H1 (cell line): ENCODE measurements around the gene EMD. TPM values are rescaled to one million over a fixed set of nuclear protein-coding genes. Genes with fewer than 3 reads are reported as not detected.

Experiments
- CTCF ChIA-PET: fragments of 300-600 bp; sonication (Branson Sonifier 250); formaldehyde crosslinking; loops from one replicate; lab custom pipeline; 2021; ENCODE audit not compliant: partially characterized antibody; lab: Charles Lee
- POLR2A ChIA-PET: fragments of 300-600 bp; sonication (Branson Sonifier 250); formaldehyde crosslinking; loops from one replicate; lab custom pipeline; 2021; ENCODE audit warnings: inconsistent platforms; ENCODE audit not compliant: partially characterized antibody; lab: Charles Lee
- DNase-seq, 2 experiments: peaks; one replicate each; pipeline versions ENCODE4 v3.0.0 to v3.0.0-alpha.2; 2010 to 2022; ENCODE audit warnings: low spot score in 2 of 2, low read depth in 1 of 2, mixed read lengths in 1 of 2
- FAIRE-seq: peaks from 2 replicates; lab custom pipeline; 2011; peaks lifted over from hg19 to GRCh38; lab: Jason Lieb, UNC
- H2AFZ ChIP-seq: 2 replicates; pipeline ENCODE4 v1.8.1; 2012; ENCODE audit warnings: low read length, inconsistent platforms
- H2AK5ac ChIP-seq: 2 replicates; pipeline ENCODE4 v1.6.1; 2013; ENCODE audit warnings: low read depth, low read length
- H2BK120ac ChIP-seq: replicated peaks from 2 replicates; pipeline ENCODE3; 2013; ENCODE audit warnings: low read depth, low read length, inconsistent platforms
- H2BK12ac ChIP-seq: 2 replicates; pipeline ENCODE4 v1.6.1; 2013; ENCODE audit warnings: low read depth, low read length
- H2BK15ac ChIP-seq: 2 replicates; pipeline ENCODE4 v1.6.1; 2013; ENCODE audit warnings: low read length
- H2BK20ac ChIP-seq: 2 replicates; pipeline ENCODE4 v1.6.1; 2013; ENCODE audit warnings: low read length
- H2BK5ac ChIP-seq: 2 replicates; pipeline ENCODE4 v1.6.1; 2013; ENCODE audit warnings: low read depth, low read length
- H3K14ac ChIP-seq: 2 replicates; pipeline ENCODE4 v1.6.1; 2013; ENCODE audit warnings: inconsistent platforms; ENCODE audit not compliant: insufficient read length
- H3K18ac ChIP-seq: 2 replicates; pipeline ENCODE4 v1.6.1; 2013; ENCODE audit warnings: low read length; ENCODE audit errors: extremely low read depth
- H3K23ac ChIP-seq: 2 replicates; pipeline ENCODE4 v1.6.1; 2013; ENCODE audit warnings: inconsistent platforms; ENCODE audit not compliant: insufficient read length
- H3K23me2 ChIP-seq: 2 replicates; pipeline ENCODE4 v1.6.1; 2013; ENCODE audit warnings: low read depth, low read length
- H3K27ac ChIP-seq: 2 replicates; pipeline ENCODE4 v1.6.1; 2011; ENCODE audit warnings: low read depth, low read length, inconsistent platforms
- H3K27me3 ChIP-seq, 4 experiments: replicated peaks in 1 of 4; 1 replicate in 1 of 4; 2 replicates in 3 of 4; pipeline versions ENCODE4 v1.6.1 to v1.8.1; 2011 to 2013; ENCODE audit warnings: low read length in 3 of 4, mild to moderate bottlenecking in 3 of 4, inconsistent platforms in 2 of 4, mixed read lengths in 2 of 4, moderate library complexity in 1 of 4; ENCODE audit not compliant: control insufficient read depth in 3 of 4, insufficient read depth in 3 of 4; ENCODE audit errors: extremely low read depth in 1 of 4
- H3K36me3 ChIP-seq, 4 experiments: 2 replicates each; pipeline versions ENCODE4 v1.6.1 to v1.8.1; 2011 to 2013; ENCODE audit warnings: mild to moderate bottlenecking in 4 of 4, low read length in 3 of 4, moderate library complexity in 2 of 4, control low read depth in 1 of 4, inconsistent platforms in 1 of 4; ENCODE audit not compliant: insufficient read depth in 4 of 4, control insufficient read depth in 2 of 4
- H3K4ac ChIP-seq: replicated peaks from 2 replicates; pipeline ENCODE3; 2013; ENCODE audit warnings: low read length, low read depth, mixed read lengths, inconsistent platforms; ENCODE audit not compliant: insufficient read length
- H3K4me1 ChIP-seq, 4 experiments: replicated peaks in 1 of 4; 1 replicate in 1 of 4; 2 replicates in 3 of 4; pipeline versions ENCODE4 v1.6.1 to v1.8.1; 2011 to 2013; ENCODE audit warnings: low read length in 3 of 4, inconsistent platforms in 2 of 4, mixed read lengths in 1 of 4; ENCODE audit not compliant: insufficient read depth in 4 of 4, control insufficient read depth in 3 of 4
- H3K4me2 ChIP-seq, 2 experiments: 2 replicates each; pipeline versions ENCODE4 v1.6.1 to v1.8.1; 2011 to 2013; ENCODE audit warnings: low read depth in 2 of 2, low read length in 2 of 2, control low read depth in 1 of 2, inconsistent platforms in 1 of 2, mild to moderate bottlenecking in 1 of 2; ENCODE audit not compliant: insufficient read depth in 1 of 2
- H3K4me3 ChIP-seq, 4 experiments: fragments of 200-600, 300-600 bp in 1 of 4; sonication (generic), shearing (Covaris generic), sonication (Bioruptor Twin) in 1 of 4; 2 replicates each; pipeline versions ENCODE4 v1.5.1 to v1.8.1; 2011 to 2016; ENCODE audit warnings: low read length in 4 of 4, low read depth in 3 of 4, control low read depth in 2 of 4, inconsistent platforms in 2 of 4, mild to moderate bottlenecking in 2 of 4, mixed read lengths in 1 of 4, moderate library complexity in 1 of 4; ENCODE audit not compliant: insufficient read depth in 2 of 4; ENCODE audit errors: extremely low read depth in 1 of 4
- H3K56ac ChIP-seq: replicated peaks from 2 replicates; pipeline ENCODE3; 2013; ENCODE audit warnings: low read depth, mild to moderate bottlenecking, mixed read lengths, low read length, inconsistent platforms; ENCODE audit not compliant: insufficient read length
- H3K79me1 ChIP-seq: 2 replicates; pipeline ENCODE4 v1.6.1; 2013; ENCODE audit warnings: low read depth, low read length, control low read depth
- H3K79me2 ChIP-seq, 2 experiments: 2 replicates each; pipeline versions ENCODE4 v1.6.1 to v1.8.1; 2012 to 2013; ENCODE audit warnings: low read length in 2 of 2, mild to moderate bottlenecking in 2 of 2, inconsistent platforms in 1 of 2; ENCODE audit not compliant: insufficient read depth in 2 of 2, control insufficient read depth in 1 of 2
- H3K9ac ChIP-seq, 4 experiments: replicated peaks in 1 of 4; 1 replicate in 1 of 4; 2 replicates in 3 of 4; pipeline versions ENCODE4 v1.6.1 to v1.8.1; 2011 to 2013; ENCODE audit warnings: low read depth in 3 of 4, low read length in 3 of 4, control low read depth in 2 of 4, mild to moderate bottlenecking in 2 of 4, moderate library complexity in 2 of 4, inconsistent platforms in 1 of 4; ENCODE audit errors: extremely low read depth in 1 of 4
- H3K9me3 ChIP-seq, 2 experiments: 2 replicates each; pipeline versions ENCODE4 v1.6.1 to v1.8.1; 2012 to 2013; ENCODE audit warnings: mild to moderate bottlenecking in 2 of 2, moderate library complexity in 2 of 2, control low read depth in 1 of 2, inconsistent platforms in 1 of 2, low read depth in 1 of 2, low read length in 1 of 2, mixed read lengths in 1 of 2; ENCODE audit not compliant: insufficient read depth in 2 of 2
- H4K20me1 ChIP-seq, 2 experiments: replicated peaks in 1 of 2; 2 replicates each; pipeline versions ENCODE3 to v1.8.1; 2011 to 2013; ENCODE audit warnings: inconsistent platforms in 2 of 2, low read length in 2 of 2, mild to moderate bottlenecking in 1 of 2; ENCODE audit not compliant: insufficient read depth in 2 of 2, control insufficient read depth in 1 of 2
- H4K5ac ChIP-seq: 2 replicates; pipeline ENCODE4 v1.6.1; 2013; ENCODE audit warnings: low read length, low read depth, mixed read lengths, inconsistent platforms; ENCODE audit not compliant: insufficient read length
- H4K8ac ChIP-seq: 2 replicates; pipeline ENCODE4 v1.8.0; 2013; ENCODE audit warnings: mild to moderate bottlenecking, moderate library complexity, low read length, inconsistent platforms; ENCODE audit not compliant: insufficient read depth; ENCODE audit errors: extremely low read depth
- H4K91ac ChIP-seq: replicated peaks from 2 replicates; pipeline ENCODE3; 2013; ENCODE audit warnings: low read length, mixed read lengths, inconsistent platforms; ENCODE audit not compliant: insufficient read length
- CREB1 ChIP-seq: IDR thresholded peaks from 2 replicates; pipeline ENCODE4 v1.6.1; 2012; ENCODE audit warnings: inconsistent platforms
- POLR2AphosphoS5 ChIP-seq: IDR thresholded peaks from 2 replicates; pipeline ENCODE4 v1.6.1; 2011; ENCODE audit warnings: low read depth, low read length
- SIRT6 ChIP-seq: IDR thresholded peaks from one replicate; pipeline ENCODE4 v1.7.1; 2012; ENCODE audit warnings: low read length, inconsistent platforms
- TAF7 ChIP-seq: optimal IDR thresholded peaks from 2 replicates; pipeline ENCODE3; 2011; ENCODE audit warnings: low read depth, mild to moderate bottlenecking, inconsistent platforms, low read length, moderate library complexity, borderline replicate concordance
- WGBS, 2 experiments: shearing (Covaris generic) in 1 of 2; methylation state at CpG; one replicate each; pipeline versions ENCODE4 v1.1.6 to v1.1.7; 2013 to 2015; ENCODE audit warnings: low lambda C conversion rate in 2 of 2, mixed read lengths in 2 of 2, inconsistent platforms in 1 of 2, low coverage in 1 of 2, missing lambda C conversion rate in 1 of 2; ENCODE audit not compliant: insufficient replicate concordance in 2 of 2, insufficient coverage in 1 of 2, insufficient read length in 1 of 2; ENCODE audit errors: extremely low coverage in 1 of 2, missing lambda C conversion rate in 1 of 2; 5-methylcytosine and 5-hydroxymethylcytosine counted together
- polyA plus RNA-seq, 7 experiments: library from polyadenylated mRNA; depleted of rRNA in 3 of 7; stranded (reverse) in 5 of 7; unstranded in 2 of 7; fragments of >200 nt in 5 of 7; fragments of 200-250 nt in 2 of 7; gene quantifications; 1 replicate in 5 of 7; 2 replicates in 1 of 7; 4 replicates in 1 of 7; pipeline versions ENCODE4 v1.2.1 to v1.2.3, GENCODE V29; 2011 to 2013; ENCODE audit warnings: missing spikeins in 2 of 7, mixed read lengths in 2 of 7
- total RNA-seq: library from RNA; stranded (reverse); fragmentation: NEBNext Ultra II Directional; extraction: Animal tissue kit (Norgen Biotek cat#: 25700); gene quantifications from 2 replicates; pipeline ENCODE4 v1.2.1, GENCODE V29; 2021
- TF ChIP-seq, protein P1 (sequence below): IDR thresholded peaks from 2 replicates; pipeline ENCODE4 v1.6.1; 2012; ENCODE audit warnings: low read length, inconsistent platforms

Gene EMD
- total and polyA plus RNA-seq, 2 of the 8 experiments (the other 6 are each of a cell fraction or from before 2014, with no cell fraction given) = 45.5 to 109 TPM

DNA sequence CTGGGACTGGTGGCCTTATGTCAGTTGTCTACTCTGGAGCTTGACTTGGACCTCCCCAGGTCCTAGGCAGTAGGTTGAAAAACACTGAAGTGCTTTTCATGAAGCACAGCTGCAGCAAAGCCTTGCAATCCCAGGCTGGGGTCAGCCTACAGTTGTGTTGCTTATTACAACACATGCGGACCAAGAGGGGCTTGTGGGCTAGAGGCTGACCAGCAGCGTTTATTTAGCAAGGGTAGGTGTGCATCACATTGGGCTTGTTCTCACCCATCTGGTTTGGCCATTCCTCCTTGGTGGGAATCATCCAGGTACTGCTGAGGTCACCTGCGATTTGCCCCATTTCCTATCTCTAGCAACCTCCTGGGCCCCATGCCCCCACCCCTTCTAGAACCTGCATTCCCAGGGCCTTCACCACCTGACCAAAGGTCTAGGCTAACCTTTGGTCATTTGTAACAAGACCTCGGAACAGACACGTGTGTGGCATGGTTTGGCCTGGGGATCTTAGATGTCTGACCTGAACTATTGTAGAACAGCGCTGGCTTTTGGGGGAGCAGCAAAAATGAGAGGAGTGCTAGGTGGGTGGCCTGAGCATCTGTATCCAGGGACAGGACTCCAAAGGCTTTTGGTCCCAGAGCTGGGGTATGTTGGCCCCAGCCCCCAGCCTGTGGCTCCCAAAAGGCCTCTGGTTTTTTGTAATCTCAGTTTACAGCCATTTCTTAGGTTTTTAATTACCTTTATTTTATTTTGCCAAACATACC lies 22.1 kb downstream of the EMD start:
- Histone ChIP-seq H3K27me3 (no peaks in the 10 kb centered on the region), H3K79me2 (peaks cover 0 to 15% of the 10 kb centered on the region in 2 experiments; a peak in 2 of 4 replicates), H2BK15ac (no peak overlapping the region), H2BK120ac (no peak overlapping the region), H3K18ac (no peak overlapping the region), H3K4me2 (no peak overlapping the region), H3K4me3 (no peak overlapping the region), H3K4ac (no peak overlapping the region), H2BK12ac (no peak overlapping the region), H3K36me3 (peaks cover 13 to 25% (median 19%) of the 10 kb centered on the region in 4 experiments), H4K91ac (no peak overlapping the region), H3K4me1 (peaks cover 0 to 6% (median 0%) of the 10 kb centered on the region in 4 experiments; a peak in 2 of 7 replicates), H3K14ac (no peak overlapping the region), H3K9me3 (no peaks in the 10 kb centered on the region), H3K56ac (no peak overlapping the region), H2AFZ (no peak overlapping the region), H3K27ac (no peak overlapping the region), H3K23me2 (peaks cover 6% of the 10 kb centered on the region; the same call in 1 of the 2 replicates), H4K20me1 (peaks cover 3 to 4% of the 10 kb centered on the region in 2 experiments), H2BK5ac (no peak overlapping the region), H3K23ac (no peak overlapping the region), H2BK20ac (no peak overlapping the region), H3K9ac (no peak overlapping the region), H3K79me1 (no peaks in the 10 kb centered on the region), H4K8ac (no peak overlapping the region), H4K5ac (no peak overlapping the region), H2AK5ac (no peak overlapping the region)
- CTCF ChIA-PET = no interaction called here
- WGBS, 2 experiments = 63% methylated on average over 6 of the region's 6 CpGs; no CpG with 5 or more reads in 1 of the 2 experiments
- no peak for FAIRE-seq
- POLR2A ChIA-PET = interaction anchor here (0.5 to 8.4 kb wide), 25 partner anchors 8 to 361 kb away, joined by 3 to 124 read pairs (median 4); partner anchors contain the start of genes ATP6AP1, DNASE1L1, EMD and FLNA
- no peak for DNase-seq
- TF ChIP-seq SIRT6 = peak; percentile 25
- TF ChIP-seq, protein P1, sequence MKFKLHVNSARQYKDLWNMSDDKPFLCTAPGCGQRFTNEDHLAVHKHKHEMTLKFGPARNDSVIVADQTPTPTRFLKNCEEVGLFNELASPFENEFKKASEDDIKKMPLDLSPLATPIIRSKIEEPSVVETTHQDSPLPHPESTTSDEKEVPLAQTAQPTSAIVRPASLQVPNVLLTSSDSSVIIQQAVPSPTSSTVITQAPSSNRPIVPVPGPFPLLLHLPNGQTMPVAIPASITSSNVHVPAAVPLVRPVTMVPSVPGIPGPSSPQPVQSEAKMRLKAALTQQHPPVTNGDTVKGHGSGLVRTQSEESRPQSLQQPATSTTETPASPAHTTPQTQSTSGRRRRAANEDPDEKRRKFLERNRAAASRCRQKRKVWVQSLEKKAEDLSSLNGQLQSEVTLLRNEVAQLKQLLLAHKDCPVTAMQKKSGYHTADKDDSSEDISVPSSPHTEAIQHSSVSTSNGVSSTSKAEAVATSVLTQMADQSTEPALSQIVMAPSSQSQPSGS = peak; percentile 91
- peak; percentile 55 for TF ChIP-seq TAF7
- TF ChIP-seq POLR2AphosphoS5 = peak; percentile 99
- no peak for TF ChIP-seq CREB1
